GM18907 (cell line): ENCODE results near the gene BAHD1.

Experiments
- ATAC-seq: cut with Tn5 transposase; IDR thresholded peaks from one replicate; pipeline ENCODE4 v1.9.1; 2021; ENCODE audit warnings: mild to moderate bottlenecking, moderate library complexity; ENCODE audit not compliant: unreplicated experiment

Gene BAHD1

GRCh38 chr15:40440743-40441564, at the start of gene BAHD1:
TSS of gene BAHD1 (plus strand) at chr15:40440953. CDS start at chr15:40458465, 17,512 bp downstream.
- peak; percentile 85 for ATAC-seq

GRCh38 chr15:40392986-40393948, 47.5 kb upstream of the BAHD1 start:
- ATAC-seq = no peak

DNA sequence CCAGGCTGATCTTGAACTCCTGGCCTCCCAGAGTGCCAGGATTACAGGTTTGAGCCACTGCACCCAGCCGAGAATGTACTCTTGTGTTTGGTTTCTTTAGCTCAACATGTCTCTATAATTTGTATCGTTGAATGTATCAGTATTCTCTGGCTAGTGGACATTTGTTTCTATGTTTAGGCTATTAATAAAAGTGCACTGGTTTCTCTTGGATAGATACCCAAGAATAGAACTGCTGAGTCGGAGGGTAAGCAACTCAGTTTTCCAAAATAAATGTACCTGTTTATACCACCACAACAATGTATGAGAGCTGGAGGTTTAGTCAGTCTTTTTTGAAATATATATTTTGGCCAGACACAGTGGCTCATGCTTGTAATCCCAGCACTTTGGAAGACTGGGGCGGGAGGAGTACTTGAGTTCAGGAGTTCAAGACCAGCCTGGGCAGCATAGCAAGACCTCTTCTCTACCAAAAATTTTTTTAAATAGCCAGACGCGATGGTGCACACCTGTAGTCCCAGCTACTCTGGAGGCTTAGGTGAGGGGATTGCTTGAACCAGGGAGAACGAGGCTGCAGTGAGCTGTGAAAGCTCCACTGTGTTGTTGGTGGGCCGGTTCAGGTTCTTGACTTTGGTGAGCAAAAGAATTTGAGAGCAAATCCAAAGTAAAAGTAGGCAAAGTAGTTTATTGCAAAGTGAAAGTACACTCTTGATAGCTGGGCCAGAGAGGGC, 42.9 kb upstream of the BAHD1 start:
- peak; percentile 12 for ATAC-seq

DNA sequence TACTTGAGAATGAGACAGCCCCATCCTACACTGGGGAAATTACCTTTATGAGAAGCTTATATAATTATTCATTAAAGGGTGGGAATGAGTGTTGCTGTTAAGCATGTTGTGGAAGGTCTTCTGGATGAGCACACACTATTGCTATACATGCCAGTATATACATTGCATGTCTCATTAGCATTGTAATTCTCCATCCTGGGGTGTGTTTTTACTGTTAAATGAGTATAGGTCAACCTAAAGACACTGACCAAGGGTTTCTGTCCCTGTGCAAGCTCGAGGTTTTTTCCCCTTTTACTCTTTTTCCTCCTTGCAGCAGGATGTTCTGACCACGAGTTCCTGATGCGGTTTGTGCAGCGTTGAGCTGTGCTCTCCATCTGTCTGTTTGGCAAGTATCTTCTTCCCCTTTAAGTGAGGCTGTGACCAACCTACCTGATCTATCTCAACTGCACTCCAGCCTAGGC, 42.3 kb upstream of the BAHD1 start:
- ATAC-seq = peak; percentile 83

DNA sequence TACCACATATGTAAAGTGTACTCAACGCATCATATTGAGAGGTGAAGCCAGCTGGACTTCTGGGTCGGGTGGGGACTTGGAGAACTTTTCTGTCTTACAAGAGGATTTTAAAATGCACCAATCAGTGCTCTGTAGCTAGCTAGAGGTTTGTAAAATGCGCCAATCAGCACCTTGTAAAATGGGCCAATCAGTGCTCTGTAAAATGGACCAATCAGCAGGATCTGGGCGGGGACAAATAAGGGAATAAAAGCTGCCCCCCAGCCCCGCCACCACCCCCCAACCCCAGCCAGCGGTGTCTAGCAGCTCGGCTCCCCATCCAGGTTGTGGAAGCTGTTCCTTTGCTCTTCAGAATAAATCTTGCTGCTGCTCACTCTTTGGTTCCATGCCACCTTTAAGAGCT, 41.4 kb upstream of the BAHD1 start:
- ATAC-seq = no peak

DNA sequence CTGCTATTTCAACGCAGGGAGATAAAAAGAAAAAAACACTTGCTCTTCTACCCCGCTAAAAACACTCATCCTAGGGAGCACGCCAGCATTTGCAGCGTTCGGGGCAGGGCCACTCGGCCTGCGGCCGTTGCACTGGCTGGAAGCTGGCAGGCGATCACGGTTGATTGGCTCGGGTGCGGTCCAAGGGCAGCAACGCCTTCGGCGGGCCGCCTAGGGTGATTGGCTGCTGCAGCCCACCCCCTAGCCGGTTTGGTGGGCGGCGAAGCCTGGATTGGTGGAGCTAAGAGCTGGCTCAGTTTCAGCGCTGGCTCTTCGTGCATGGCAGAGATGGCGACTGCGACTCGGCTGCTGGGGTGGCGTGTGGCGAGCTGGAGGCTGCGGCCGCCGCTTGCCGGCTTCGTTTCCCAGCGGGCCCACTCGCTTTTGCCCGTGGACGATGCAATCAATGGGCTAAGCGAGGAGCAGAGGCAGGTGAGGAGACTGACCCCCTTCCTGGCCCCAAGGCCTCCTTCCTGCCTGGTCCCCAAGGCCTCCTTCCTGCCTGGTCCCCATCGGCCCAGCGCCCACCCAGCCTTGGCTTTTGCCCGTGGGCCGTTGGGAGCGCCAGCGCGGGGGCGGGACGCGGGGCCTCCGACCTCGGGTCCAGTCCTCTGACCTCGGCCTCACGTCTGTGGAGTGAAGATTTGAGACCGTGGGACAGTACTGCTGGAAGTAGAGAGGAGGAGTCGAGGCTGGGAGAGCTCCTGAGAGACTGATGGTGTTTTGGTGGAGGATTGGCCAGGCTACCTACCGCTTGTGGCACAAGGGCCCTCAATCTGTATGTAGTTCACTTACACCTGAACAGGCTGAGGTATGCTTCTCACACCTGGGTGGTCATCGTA, 35.0 kb upstream of the BAHD1 start, which contains the start of gene IVD:
Gene IVD, plus strand, starts transcription at position 295 of the 881 bp plus-strand sequence. Its CDS starts 33 bp downstream, at position 328.
- ATAC-seq = peak; percentile 87

- ATAC-seq = peak; percentile 42
Observed at GRCh38 chr15:40407330-40407990, 33.3 kb upstream of the BAHD1 start.

DNA sequence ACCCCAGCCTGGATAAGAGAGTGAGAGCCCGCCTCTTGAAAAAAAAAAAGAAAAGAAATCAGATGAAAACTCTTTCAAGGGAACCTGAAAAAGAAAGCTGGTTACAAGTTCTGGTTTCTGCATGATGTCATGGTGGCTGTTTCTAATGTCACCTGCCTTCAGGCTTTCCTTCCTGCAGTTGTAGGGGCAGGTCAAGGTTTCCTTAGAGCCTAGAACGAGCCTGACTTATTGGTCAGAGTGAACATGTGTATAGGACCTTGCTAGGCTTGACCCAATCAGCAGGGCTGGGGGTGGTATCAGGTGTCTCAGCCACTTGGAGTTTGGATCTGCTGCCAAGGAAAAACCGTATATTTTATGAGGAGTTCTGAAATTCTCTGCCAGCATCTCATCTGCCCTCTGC, 31.4 kb upstream of the BAHD1 start:
- no peak for ATAC-seq

DNA sequence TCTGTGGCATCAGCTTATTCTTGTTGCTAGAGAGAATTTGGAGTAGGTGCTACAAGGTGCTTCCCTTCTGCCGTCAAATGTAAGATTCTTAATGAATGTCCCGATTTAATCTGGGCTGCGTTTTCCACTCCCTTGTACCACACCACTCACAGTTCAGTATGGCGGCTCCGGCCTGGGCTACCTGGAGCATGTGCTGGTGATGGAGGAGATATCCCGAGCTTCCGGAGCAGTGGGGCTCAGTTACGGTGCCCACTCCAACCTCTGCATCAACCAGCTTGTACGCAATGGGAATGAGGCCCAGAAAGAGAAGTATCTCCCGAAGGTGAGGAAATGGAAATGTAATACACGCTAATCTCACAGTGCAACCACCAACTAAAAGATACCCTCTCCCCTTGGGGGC, 30.3 kb upstream of the BAHD1 start:
- ATAC-seq = no peak

GRCh38 chr15:40412095-40412759, 28.5 kb upstream of the BAHD1 start:
- no peak for ATAC-seq

DNA sequence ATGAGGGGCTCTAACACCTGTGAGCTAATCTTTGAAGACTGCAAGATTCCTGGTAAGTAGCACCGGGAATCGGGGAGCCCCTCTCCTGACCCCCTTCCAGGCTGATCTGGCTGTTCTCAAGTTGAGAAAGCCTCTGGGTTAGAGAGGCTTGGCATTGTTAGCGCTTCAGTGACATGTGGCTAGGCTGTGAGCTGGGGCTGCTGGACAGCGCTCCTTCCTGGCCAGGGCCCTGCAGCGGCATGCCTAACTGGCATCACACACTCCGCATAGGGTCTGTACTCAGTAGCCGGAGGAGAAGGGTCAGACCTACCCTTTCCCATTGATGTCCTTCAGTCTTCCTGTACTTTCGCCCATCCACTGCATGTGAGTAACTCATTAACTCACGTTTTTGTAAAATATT, 27.7 kb upstream of the BAHD1 start:
- ATAC-seq = no peak

- no peak for ATAC-seq
Observed at GRCh38 chr15:40414816-40415215, 25.9 kb upstream of the BAHD1 start.

GRCh38 chr15:40415226-40415625, 25.5 kb upstream of the BAHD1 start:
- no peak for ATAC-seq

GRCh38 chr15:40416056-40416455, 24.7 kb upstream of the BAHD1 start:
- ATAC-seq = no peak

GRCh38 chr15:40418126-40418525, 22.6 kb upstream of the BAHD1 start:
- ATAC-seq = no peak

DNA sequence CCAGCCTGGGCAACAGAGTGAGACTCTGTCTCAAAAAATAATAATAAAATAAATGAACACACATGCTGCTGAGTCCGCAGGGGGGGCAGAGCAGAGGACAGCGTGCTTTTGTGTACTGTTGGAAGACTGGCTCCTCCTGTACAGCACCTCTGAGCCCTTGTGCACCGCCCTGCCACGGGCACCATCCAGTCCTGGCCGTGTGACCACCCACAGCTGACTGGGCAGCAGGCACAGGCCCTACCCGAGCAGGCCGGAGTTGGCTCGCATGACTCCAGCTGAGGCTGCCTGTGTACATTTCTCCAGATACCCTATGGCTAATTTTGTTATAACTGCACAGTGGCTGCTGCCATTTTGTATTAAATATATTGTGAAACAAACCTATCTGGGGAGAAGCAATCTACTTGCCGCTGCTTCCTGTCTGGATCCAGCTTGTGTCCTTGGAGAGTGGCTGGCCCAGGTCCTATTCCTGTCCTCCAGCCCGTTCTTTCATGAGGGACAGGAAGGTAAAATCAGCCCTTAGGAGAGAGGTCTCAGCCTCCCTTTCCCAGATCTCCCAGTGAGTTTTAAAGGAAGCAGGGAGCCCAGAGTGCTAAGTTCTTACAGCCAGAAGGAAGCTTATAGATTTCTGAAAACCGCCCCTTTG, 20.6 kb upstream of the BAHD1 start:
- no peak for ATAC-seq

DNA sequence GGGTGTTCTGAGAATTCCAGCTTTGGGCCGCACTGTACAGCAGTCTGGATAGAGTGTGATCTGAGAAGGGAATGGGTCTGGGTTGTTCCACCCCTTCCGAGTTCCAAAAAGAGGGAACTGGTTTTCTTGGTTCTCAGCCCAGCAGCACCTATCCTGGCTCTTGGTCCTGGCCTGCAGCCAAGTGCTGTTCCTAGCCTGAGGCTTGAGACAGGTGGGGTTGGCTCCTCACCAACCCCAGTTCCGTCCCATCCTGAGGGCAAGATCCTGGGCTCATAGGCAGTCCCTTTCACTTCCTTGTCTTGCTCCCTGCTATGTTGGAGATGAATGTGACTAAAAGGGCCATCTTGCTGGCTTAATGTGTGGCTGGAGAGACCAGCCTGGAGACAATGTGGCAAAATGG, 20.0 kb upstream of the BAHD1 start:
- no peak for ATAC-seq
